ENCODE data around the gene PAM.

DNA sequence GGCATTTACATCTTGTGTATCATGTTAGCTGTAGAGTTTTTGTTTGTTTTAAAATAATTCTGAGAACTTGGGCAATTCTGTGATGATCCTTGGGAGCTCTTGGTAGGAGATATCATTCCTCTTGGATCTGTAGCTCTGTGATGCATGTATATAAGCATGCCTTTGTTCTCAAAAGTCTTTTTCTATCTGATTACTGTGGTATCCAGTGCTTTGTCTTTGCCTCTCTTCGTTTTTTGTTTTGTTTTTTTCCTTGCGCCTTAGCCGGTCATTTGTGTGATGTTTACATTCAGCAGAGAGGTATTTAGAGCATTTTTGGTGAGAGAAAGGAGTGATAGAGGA, 110.0 kb downstream of the PAM start:
- TF ChIP-seq POLR2AphosphoS5 (IDR thresholded peaks at IDR 0.05; ENCODE audit: low read depth, low read length) = no peak
- TF ChIP-seq PAX5 (IDR thresholded peaks at IDR 0.05; ENCODE audit: insufficient read depth, low read length, severe bottlenecking) = no peak
- no peak for TF ChIP-seq POLR2A (IDR thresholded peaks at IDR 0.05; ENCODE audit: low read depth, low read length)
- TF ChIP-seq SPI1 (IDR thresholded peaks at IDR 0.05; ENCODE audit: low read depth, low read length) = no peak
- TF ChIP-seq TAF1 (IDR thresholded peaks at IDR 0.05; ENCODE audit: low read depth, low read length) = no peak
- TF ChIP-seq POU2F2 (IDR thresholded peaks at IDR 0.05; ENCODE audit: low read depth, low read length) = no peak

Measured in GM12891 (cell line).